ENCODE data around the gene CEP76. TPM values are rescaled to one million over a fixed set of nuclear protein-coding genes. Genes with fewer than 3 reads are reported as not detected.

CEP76 gene
- total RNA-seq (2014; rRNA removed; shearing (Covaris generic)) = 17.2 and 20.5 TPM in 2 replicates

GRCh38 chr18:12702221-12703095 lies at the start of gene CEP76, which contains the start of gene PSMG2:
TSS of gene CEP76 (minus strand) at chr18:12702723. CDS start at chr18:12702548, 175 bp downstream.
TSS of gene PSMG2 (plus strand) at chr18:12703042. CDS start at chr18:12703108, 66 bp downstream.
- DNase-seq = peak; percentile 93
- peaks cover 4% of the 10 kb centered on the region for H3K36me3 ChIP-seq (replicated peaks; ENCODE audit: control insufficient read depth, insufficient read depth, low read length)
- peak within 1 kb of the TSS; percentile 94 for H3K4me3 ChIP-seq (ENCODE audit: insufficient read depth, low read depth, low read length)
- no peaks in the 10 kb centered on the region for H3K27me3 ChIP-seq (ENCODE audit: control insufficient read depth, insufficient read depth, low read length)

- Histone ChIP-seq H3K27me3 (ENCODE audit: control insufficient read depth, insufficient read depth, low read length) (no peaks in the 10 kb centered on the region), H3K36me3 (replicated peaks; ENCODE audit: control insufficient read depth, insufficient read depth, low read length) (no peaks in the 10 kb centered on the region), H3K4me3 (ENCODE audit: insufficient read depth, low read depth, low read length) (no peak overlapping the region)
- no peak for DNase-seq
Observed at GRCh38 chr18:12751891-12752290, 49.4 kb upstream of the CEP76 start.

GRCh38 chr18:12751503-12751884 lies 49.0 kb upstream of the CEP76 start:
- no peaks in the 10 kb centered on the region for H3K27me3 ChIP-seq (ENCODE audit: control insufficient read depth, insufficient read depth, low read length)
- no peaks in the 10 kb centered on the region for H3K36me3 ChIP-seq (replicated peaks; ENCODE audit: control insufficient read depth, insufficient read depth, low read length)
- DNase-seq = no peak
- no peak overlapping the region for H3K4me3 ChIP-seq (ENCODE audit: insufficient read depth, low read depth, low read length)

- Histone ChIP-seq H3K4me3 (ENCODE audit: insufficient read depth, low read depth, low read length) (no peak overlapping the region), H3K27me3 (ENCODE audit: control insufficient read depth, insufficient read depth, low read length) (no peaks in the 10 kb centered on the region), H3K36me3 (replicated peaks; ENCODE audit: control insufficient read depth, insufficient read depth, low read length) (no peaks in the 10 kb centered on the region)
- no peak for DNase-seq
Observed at GRCh38 chr18:12750715-12751502, 48.4 kb upstream of the CEP76 start.

- H3K36me3 ChIP-seq (replicated peaks; ENCODE audit: control insufficient read depth, insufficient read depth, low read length) = no peaks in the 10 kb centered on the region
- no peak for DNase-seq
- H3K4me3 ChIP-seq (ENCODE audit: insufficient read depth, low read depth, low read length) = no peak overlapping the region
- no peaks in the 10 kb centered on the region for H3K27me3 ChIP-seq (ENCODE audit: control insufficient read depth, insufficient read depth, low read length)
Observed at GRCh38 chr18:12750076-12750714, 47.7 kb upstream of the CEP76 start.

GRCh38 chr18:12749121-12749520 lies 46.6 kb upstream of the CEP76 start:
- Histone ChIP-seq H3K27me3 (ENCODE audit: control insufficient read depth, insufficient read depth, low read length) (no peaks in the 10 kb centered on the region), H3K36me3 (replicated peaks; ENCODE audit: control insufficient read depth, insufficient read depth, low read length) (no peaks in the 10 kb centered on the region), H3K4me3 (ENCODE audit: insufficient read depth, low read depth, low read length) (no peak overlapping the region)
- DNase-seq = no peak

GRCh38 chr18:12748671-12749070 lies 46.1 kb upstream of the CEP76 start:
- H3K36me3 ChIP-seq (replicated peaks; ENCODE audit: control insufficient read depth, insufficient read depth, low read length) = no peaks in the 10 kb centered on the region
- no peak overlapping the region for H3K4me3 ChIP-seq (ENCODE audit: insufficient read depth, low read depth, low read length)
- no peaks in the 10 kb centered on the region for H3K27me3 ChIP-seq (ENCODE audit: control insufficient read depth, insufficient read depth, low read length)
- no peak for DNase-seq

GRCh38 chr18:12747530-12748315 lies 45.2 kb upstream of the CEP76 start:
- Histone ChIP-seq H3K4me3 (ENCODE audit: insufficient read depth, low read depth, low read length) (no peak overlapping the region), H3K27me3 (ENCODE audit: control insufficient read depth, insufficient read depth, low read length) (no peaks in the 10 kb centered on the region), H3K36me3 (replicated peaks; ENCODE audit: control insufficient read depth, insufficient read depth, low read length) (no peaks in the 10 kb centered on the region)
- DNase-seq = no peak

- Histone ChIP-seq H3K27me3 (ENCODE audit: control insufficient read depth, insufficient read depth, low read length) (no peaks in the 10 kb centered on the region), H3K36me3 (replicated peaks; ENCODE audit: control insufficient read depth, insufficient read depth, low read length) (no peaks in the 10 kb centered on the region), H3K4me3 (ENCODE audit: insufficient read depth, low read depth, low read length) (no peak overlapping the region)
- no peak for DNase-seq
Observed at GRCh38 chr18:12745095-12745795, 42.7 kb upstream of the CEP76 start.

GRCh38 chr18:12744103-12744502 lies 41.6 kb upstream of the CEP76 start:
- no peak for DNase-seq
- Histone ChIP-seq H3K36me3 (replicated peaks; ENCODE audit: control insufficient read depth, insufficient read depth, low read length) (no peaks in the 10 kb centered on the region), H3K4me3 (ENCODE audit: insufficient read depth, low read depth, low read length) (no peak overlapping the region), H3K27me3 (ENCODE audit: control insufficient read depth, insufficient read depth, low read length) (no peaks in the 10 kb centered on the region)

GRCh38 chr18:12742453-12742852 lies 39.9 kb upstream of the CEP76 start:
- no peak for DNase-seq
- H3K36me3 ChIP-seq (replicated peaks; ENCODE audit: control insufficient read depth, insufficient read depth, low read length) = no peaks in the 10 kb centered on the region
- no peaks in the 10 kb centered on the region for H3K27me3 ChIP-seq (ENCODE audit: control insufficient read depth, insufficient read depth, low read length)
- H3K4me3 ChIP-seq (ENCODE audit: insufficient read depth, low read depth, low read length) = no peak overlapping the region

GRCh38 chr18:12741351-12741750 lies 38.8 kb upstream of the CEP76 start:
- no peak for DNase-seq
- Histone ChIP-seq H3K27me3 (ENCODE audit: control insufficient read depth, insufficient read depth, low read length) (no peaks in the 10 kb centered on the region), H3K36me3 (replicated peaks; ENCODE audit: control insufficient read depth, insufficient read depth, low read length) (no peaks in the 10 kb centered on the region), H3K4me3 (ENCODE audit: insufficient read depth, low read depth, low read length) (no peak overlapping the region)

GRCh38 chr18:12737243-12737902 lies 34.9 kb upstream of the CEP76 start:
- Histone ChIP-seq H3K36me3 (replicated peaks; ENCODE audit: control insufficient read depth, insufficient read depth, low read length) (no peaks in the 10 kb centered on the region), H3K27me3 (ENCODE audit: control insufficient read depth, insufficient read depth, low read length) (no peaks in the 10 kb centered on the region), H3K4me3 (ENCODE audit: insufficient read depth, low read depth, low read length) (no peak overlapping the region)
- DNase-seq = no peak
